ENCODE results near the gene RBM26.

DNA sequence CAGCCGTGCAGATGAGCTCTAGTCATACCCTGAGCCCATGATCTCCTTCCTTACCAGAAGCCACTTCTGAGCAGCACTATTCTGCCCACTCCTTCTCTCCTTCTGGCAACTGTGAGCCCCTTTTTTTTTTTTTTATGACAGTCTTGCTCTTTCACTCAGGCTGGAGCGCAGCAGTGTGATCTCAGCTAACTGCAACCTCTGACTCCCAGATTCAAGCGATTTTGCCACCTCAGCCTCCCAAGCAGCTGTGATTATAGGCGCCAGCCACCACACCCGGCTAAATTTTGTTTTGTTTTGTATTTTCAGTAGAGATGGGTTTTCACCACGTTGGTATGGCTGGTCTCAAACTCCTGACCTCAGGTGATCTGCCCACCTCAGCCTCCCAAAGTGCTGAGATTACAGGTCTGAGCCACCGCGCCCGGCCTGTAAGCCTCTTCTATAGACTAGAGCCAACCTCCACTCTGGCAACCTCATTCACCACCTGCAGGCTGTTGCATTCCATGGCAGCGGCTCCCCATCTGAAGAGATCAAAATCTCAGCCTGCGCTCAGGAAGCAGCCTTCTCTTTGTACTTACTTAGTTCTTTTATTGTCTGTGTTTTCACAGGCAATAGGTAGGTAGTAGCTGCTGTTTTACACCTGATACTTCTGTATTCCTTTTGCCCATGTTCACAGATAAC is 40.1 kb upstream of the RBM26 start:
- no peak for TF ChIP-seq CTCF (IDR thresholded peaks at IDR 0.05)
- no peak for TF ChIP-seq POLR2AphosphoS5 (IDR thresholded peaks at IDR 0.05)
